Psoas muscle (tissue), 8 donors: ENCODE data around the gene FLT3LG. TPM values are rescaled to one million over a fixed set of nuclear protein-coding genes. Genes with fewer than 3 reads are reported as not detected.

Source experiments
- ATAC-seq, 4 donors: fragments of 200-7000 bp; cut with Tn5 transposase; one replicate each; pipeline ENCODE4 v1.9.1; 2020; ENCODE audit warnings: moderate library complexity in 3 of 4, mild to moderate bottlenecking in 2 of 4
- DNase-seq, 2 donors: peaks; one replicate each; pipeline ENCODE4 v3.0.0-alpha.2; 2020
- H3K27ac ChIP-seq: fragments of 200-600 bp; one replicate; pipeline ENCODE4 v1.8.0; 2022
- H3K27me3 ChIP-seq, 3 donors: fragments of 200-600 bp in 1 of 3; one replicate each; pipeline versions ENCODE4 v1.6.1 to v1.8.0; 2013 to 2022; ENCODE audit warnings: low read length in 2 of 3, mild to moderate bottlenecking in 2 of 3, moderate library complexity in 1 of 3; ENCODE audit not compliant: insufficient read depth in 3 of 3
- H3K36me3 ChIP-seq, 2 donors: fragments of 200-600 bp in 1 of 2; one replicate each; pipeline versions ENCODE4 v1.6.1 to v1.8.0; 2013 to 2022; ENCODE audit warnings: low read depth in 1 of 2, mild to moderate bottlenecking in 1 of 2, moderate library complexity in 1 of 2; ENCODE audit not compliant: insufficient read depth in 1 of 2
- H3K4me1 ChIP-seq: fragments of 200-600 bp; one replicate; pipeline ENCODE4 v1.8.0; 2022
- H3K4me3 ChIP-seq: fragments of 200-600 bp; one replicate; pipeline ENCODE4 v1.8.0; 2022; ENCODE audit warnings: mild to moderate bottlenecking
- H3K9me3 ChIP-seq: fragments of 200-600 bp; one replicate; pipeline ENCODE4 v1.8.0; 2022
- WGBS, 3 donors: extraction: QIAGEN DNeasy Blood & Tissue Kit; methylation state at CpG; one replicate each; pipeline versions ENCODE4 v1.1.6 to v1.1.7; 2013; 5-methylcytosine and 5-hydroxymethylcytosine counted together
- intact Hi-C, 2 donors: fragments of 100-400 bp; cut with DNase I; formaldehyde crosslinking; loops; one replicate each; pipeline versions ENCODE4 v1.11.0 to v1.14.2; 2022
- polyA plus RNA-seq, 3 donors: library from polyadenylated mRNA; stranded (reverse); fragments of 200-250 nt; gene quantifications; one replicate each; pipeline ENCODE4 v1.2.3, GENCODE V29; 2013
- total RNA-seq, 4 donors: library from RNA; stranded (reverse); fragmentation: NEBNext Ultra II Directional in 2 of 4; extraction: Animal tissue kit (Norgen Biotek cat#: 25700) in 2 of 4; gene quantifications; one replicate each; pipeline versions ENCODE4 v1.2.1 to v1.2.4, GENCODE V29; 2021 to 2023
- TF ChIP-seq, protein P1 (sequence below): fragments of 200-600 bp; IDR thresholded peaks from one replicate; pipeline ENCODE4 v1.8.0; 2022; ENCODE audit warnings: antibody characterized with exemption
- donor health status: healthy with polysubstance abuse.
- donor health status: DM: no; HTN: no; CAD: no; lungs with moderate emphysema.
- donor health status: Bipolar disorder and iron deficiency.
- donor health status: healthy.
- donor health status: DM: yes; HTN: yes; CAD: no.
- donor health status: DM: no; HTN: no; CAD: no.
- donor health status: DM: no; HTN: no; CAD: no.
- donor health status: DM: yes; HTN: yes; CAD: no.

The FLT3LG gene
- total and polyA plus RNA-seq, 7 donors, result 1.9 to 4.5 (median 2.9) TPM

DNA sequence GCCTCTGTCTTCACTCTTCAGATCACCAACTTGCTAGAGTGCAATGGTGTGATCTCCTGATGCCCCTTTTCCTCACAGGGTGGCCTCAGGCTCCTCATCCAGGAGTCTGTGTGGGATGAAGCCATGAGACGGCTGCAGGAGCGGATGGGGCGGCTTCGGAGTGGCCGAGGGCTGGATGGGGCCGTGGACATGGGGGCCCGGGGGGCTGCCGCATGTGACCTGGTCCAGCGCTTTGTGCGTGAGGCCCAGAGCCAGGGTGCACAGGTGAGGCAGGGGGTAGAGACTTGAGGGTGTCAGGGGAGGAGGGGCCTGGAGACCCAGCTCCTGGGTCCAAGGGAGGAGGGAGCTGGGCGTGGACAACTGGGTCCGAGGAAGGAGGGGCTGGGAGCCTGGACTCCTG, 11.5 kb upstream of the FLT3LG start:
- intact Hi-C loops, result no loop called here
- WGBS, 3 donors, result 87 to 89% (median 87%) methylated on average over 12 of the region's 12 CpGs
- ATAC-seq, result no peak

DNA sequence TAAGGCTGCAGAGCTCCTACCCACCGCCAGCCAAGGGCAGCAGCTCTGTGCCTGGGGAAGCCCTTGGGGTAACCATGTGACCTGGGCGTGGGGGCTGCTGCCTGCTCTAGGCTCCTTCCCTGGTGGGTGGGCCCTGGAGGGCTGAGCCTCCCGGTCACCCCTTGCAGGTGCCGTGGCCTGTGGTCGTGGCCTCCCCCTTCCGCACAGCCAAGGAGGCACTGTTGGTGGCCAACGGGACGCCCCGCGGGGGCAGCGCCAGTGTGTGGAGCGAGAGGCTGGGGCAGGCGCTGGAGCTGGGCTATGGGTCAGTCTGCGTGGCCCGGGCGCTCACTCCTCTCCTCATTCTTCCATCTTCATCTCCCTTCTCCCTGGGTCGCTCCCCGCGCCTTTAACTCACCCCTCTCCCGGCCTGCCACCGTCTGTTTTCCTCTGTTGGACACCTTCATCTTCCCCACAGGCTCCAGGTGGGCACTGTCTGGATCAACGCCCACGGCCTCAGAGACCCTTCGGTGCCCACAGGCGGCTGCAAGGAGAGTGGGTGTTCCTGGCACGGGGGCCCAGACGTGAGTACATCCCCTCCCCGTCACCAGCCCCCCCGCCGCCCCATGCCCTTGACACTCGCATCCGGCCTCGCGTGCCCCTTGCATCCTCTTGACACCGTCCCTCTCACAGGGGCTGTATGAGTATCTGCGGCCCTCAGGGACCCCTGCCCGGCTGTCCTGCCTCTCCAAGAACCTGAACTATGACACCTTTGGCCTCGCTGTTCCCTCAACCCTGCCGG, 9.9 kb upstream of the FLT3LG start:
- no peaks in the 10 kb centered on the region for H3K9me3 ChIP-seq
- TF ChIP-seq, protein P1, sequence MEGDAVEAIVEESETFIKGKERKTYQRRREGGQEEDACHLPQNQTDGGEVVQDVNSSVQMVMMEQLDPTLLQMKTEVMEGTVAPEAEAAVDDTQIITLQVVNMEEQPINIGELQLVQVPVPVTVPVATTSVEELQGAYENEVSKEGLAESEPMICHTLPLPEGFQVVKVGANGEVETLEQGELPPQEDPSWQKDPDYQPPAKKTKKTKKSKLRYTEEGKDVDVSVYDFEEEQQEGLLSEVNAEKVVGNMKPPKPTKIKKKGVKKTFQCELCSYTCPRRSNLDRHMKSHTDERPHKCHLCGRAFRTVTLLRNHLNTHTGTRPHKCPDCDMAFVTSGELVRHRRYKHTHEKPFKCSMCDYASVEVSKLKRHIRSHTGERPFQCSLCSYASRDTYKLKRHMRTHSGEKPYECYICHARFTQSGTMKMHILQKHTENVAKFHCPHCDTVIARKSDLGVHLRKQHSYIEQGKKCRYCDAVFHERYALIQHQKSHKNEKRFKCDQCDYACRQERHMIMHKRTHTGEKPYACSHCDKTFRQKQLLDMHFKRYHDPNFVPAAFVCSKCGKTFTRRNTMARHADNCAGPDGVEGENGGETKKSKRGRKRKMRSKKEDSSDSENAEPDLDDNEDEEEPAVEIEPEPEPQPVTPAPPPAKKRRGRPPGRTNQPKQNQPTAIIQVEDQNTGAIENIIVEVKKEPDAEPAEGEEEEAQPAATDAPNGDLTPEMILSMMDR, result no peak
- H3K36me3 ChIP-seq, result peaks cover 0 to 25% of the 10 kb centered on the region in 2 donors
- intact Hi-C loops, result no loop called here
- ATAC-seq (no peak), DNase-seq (no peak)
- no peak overlapping the region for H3K27ac ChIP-seq
- no peaks in the 10 kb centered on the region for H3K4me1 ChIP-seq
- no peak overlapping the region for H3K4me3 ChIP-seq
- 91 to 94% (median 92%) methylated on average over 36 to 39 of the region's 39 CpGs for WGBS, 3 donors
- H3K27me3 ChIP-seq, result no peaks in the 10 kb centered on the region

More for the DNA sequence above, 11.5 kb upstream of the FLT3LG start:
- H3K4me1 ChIP-seq, result no peaks in the 10 kb centered on the region
- H3K27me3 ChIP-seq, result no peaks in the 10 kb centered on the region
- peaks cover 0 to 25% of the 10 kb centered on the region in 2 donors for H3K36me3 ChIP-seq
- no peak overlapping the region for H3K4me3 ChIP-seq
- H3K9me3 ChIP-seq, result no peaks in the 10 kb centered on the region
- DNase-seq, result no peak
- TF ChIP-seq, protein P1, result no peak
- H3K27ac ChIP-seq, result no peak overlapping the region

DNA sequence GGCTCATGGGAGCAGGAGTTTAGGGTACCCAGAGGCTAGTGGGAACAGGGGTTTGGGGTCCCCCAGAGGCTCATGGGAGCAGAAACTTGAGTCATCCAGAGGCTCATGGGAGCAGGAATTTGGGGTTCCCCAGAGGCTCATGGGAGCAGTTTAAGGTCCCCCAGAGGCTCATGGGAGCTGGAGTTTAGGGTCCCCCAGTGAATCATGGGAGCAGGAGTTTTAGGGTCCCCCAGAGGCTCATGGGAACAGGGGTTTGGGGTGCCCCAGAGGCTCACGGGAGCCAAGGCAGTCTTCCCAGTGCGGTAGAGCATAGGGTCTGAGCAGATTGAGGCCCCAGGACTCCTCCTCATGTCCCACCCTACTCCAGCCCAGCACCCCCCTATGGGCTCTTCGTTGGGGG, 8.6 kb upstream of the FLT3LG start:
- Histone ChIP-seq H3K27me3 (no peaks in the 10 kb centered on the region), H3K4me3 (no peak overlapping the region), H3K36me3 (peaks cover 0 to 17% of the 10 kb centered on the region in 2 donors), H3K9me3 (no peaks in the 10 kb centered on the region), H3K4me1 (no peaks in the 10 kb centered on the region), H3K27ac (no peak overlapping the region)
- intact Hi-C loops, result no loop called here
- 90 to 97% (median 94%) methylated on average over 3 of the region's 3 CpGs for WGBS, 3 donors
- ATAC-seq, result no peak
- DNase-seq, result no peak
- TF ChIP-seq, protein P1, result no peak

DNA sequence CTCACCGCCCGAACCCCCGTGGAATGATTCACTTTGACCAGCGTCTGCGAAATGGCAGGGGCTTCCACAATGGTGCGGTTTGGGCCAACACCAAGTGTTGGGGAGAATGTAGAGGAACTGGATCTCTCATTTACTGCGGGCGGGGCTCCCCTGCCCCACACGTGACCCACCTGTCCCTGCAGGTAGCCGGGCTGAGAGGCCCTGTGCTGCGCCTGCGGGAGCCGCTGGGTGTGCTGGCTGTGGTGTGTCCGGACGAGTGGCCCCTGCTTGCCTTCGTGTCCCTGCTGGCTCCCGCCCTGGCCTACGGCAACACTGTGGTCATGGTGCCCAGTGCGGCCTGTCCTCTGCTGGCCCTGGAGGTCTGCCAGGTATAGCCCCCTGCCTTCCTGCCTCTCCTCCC, 5.8 kb upstream of the FLT3LG start:
- peak overlapping the region; percentile 41 for H3K27ac ChIP-seq
- peaks cover 0 to 17% of the 10 kb centered on the region in 2 donors for H3K36me3 ChIP-seq
- 88 to 91% (median 89%) methylated on average over 18 to 19 of the region's 19 CpGs for WGBS, 3 donors
- H3K4me3 ChIP-seq, result no peak overlapping the region
- intact Hi-C loops, result no loop called here
- TF ChIP-seq, protein P1, result no peak
- DNase-seq (no peak), ATAC-seq (peak in 3 of 4 donors; percentile 11 to 22 (median 13))
- no peaks in the 10 kb centered on the region for H3K4me1 ChIP-seq
- no peaks in the 10 kb centered on the region for H3K9me3 ChIP-seq
- no peaks in the 10 kb centered on the region for H3K27me3 ChIP-seq
